Retinal pigment epithelial cell (primary cell): ENCODE measurements around the gene RPS26.
A peak's percentile ranks its signal among the peaks of the same experiment; 100 is the strongest.
"Not testable (repeated sequence)": the region's sequence is repeated elsewhere in the genome, so short reads cannot be mapped to it uniquely, and the experiment has no call there.

Experiments used
- DNase-seq: peaks from one replicate; pipeline ENCODE4 v3.0.0-alpha.2; 2010; ENCODE audit warnings: low read depth
- H3K4me3 ChIP-seq: 2 replicates; pipeline ENCODE4 v1.5.1; 2011; ENCODE audit warnings: mild to moderate bottlenecking, low read length, control low read depth, moderate library complexity
- CTCF ChIP-seq: conservative IDR thresholded peaks from 2 replicates; pipeline ENCODE4 v1.5.1; 2011; ENCODE audit warnings: low read depth, low read length, control low read depth, inconsistent platforms

The RPS26 gene

GRCh38 chr12:56062996-56063395 lies 21.3 kb downstream of the RPS26 start:
- H3K4me3 ChIP-seq: no peak overlapping the region
- TF ChIP-seq CTCF: no peak
- no peak for DNase-seq

GRCh38 chr12:56071648-56072047 lies 29.9 kb downstream of the RPS26 start:
- DNase-seq: no peak
- H3K4me3 ChIP-seq: no peak overlapping the region
- no peak for TF ChIP-seq CTCF

GRCh38 chr12:56074396-56074795 lies 32.7 kb downstream of the RPS26 start:
- H3K4me3 ChIP-seq: no peak overlapping the region
- TF ChIP-seq CTCF: no peak
- DNase-seq: no peak

GRCh38 chr12:56077966-56078365 lies 36.2 kb downstream of the RPS26 start:
- DNase-seq, H3K4me3 ChIP-seq: not testable (repeated sequence)

GRCh38 chr12:56078427-56078826 lies 36.7 kb downstream of the RPS26 start:
- no peak for DNase-seq
- no peak for TF ChIP-seq CTCF
- H3K4me3 ChIP-seq: no peak overlapping the region

- peak; percentile 53 for DNase-seq
- peak; percentile 76 for TF ChIP-seq CTCF
- H3K4me3 ChIP-seq: peak overlapping the region; percentile 66
These were observed 37.4 kb downstream of the RPS26 start for GRCh38 chr12:56078931-56079722.

- no peak for DNase-seq
- no peak for TF ChIP-seq CTCF
- H3K4me3 ChIP-seq: peak within 1 kb of the TSS; percentile 66
These were observed 38.2 kb downstream of the RPS26 start, which contains the start of gene ERBB3 for GRCh38 chr12:56079723-56080555. ERBB3 (plus strand) TSS chr12:56080165; CDS start chr12:56080301, 136 bp downstream.
